ENCODE measurements around the gene THRA. TPM values are rescaled to one million over a fixed set of nuclear protein-coding genes. Genes with fewer than 3 reads are reported as not detected.
A peak's percentile ranks its signal among the peaks of the same experiment; 100 is the strongest.

THRA gene
- total and polyA plus RNA-seq, 2 of the 8 experiments (the other 6 are each of a cell fraction or from before 2014, with no cell fraction given): 6.4 to 10.2 TPM

GRCh38 chr17:40072735-40073346, 10.1 kb downstream of the THRA start:
- Histone ChIP-seq H2AFZ (ENCODE audit: low read length) (no peak overlapping the region), H3K18ac (ENCODE audit: extremely low read depth, low read length) (no peak overlapping the region), H3K14ac (ENCODE audit: insufficient read length) (no peak overlapping the region), H4K5ac (ENCODE audit: insufficient read length, low read depth, low read length) (no peak overlapping the region), H2BK120ac (replicated peaks; ENCODE audit: low read depth, low read length) (no peak overlapping the region), H3K27ac (ENCODE audit: low read depth, low read length) (no peak overlapping the region), H2AK5ac (ENCODE audit: low read depth, low read length) (no peak overlapping the region; the same call in 1 of the 2 replicates), H3K56ac (replicated peaks; ENCODE audit: insufficient read length, low read depth, low read length) (no peak overlapping the region), H3K9ac (replicated peaks in 1 of 4; ENCODE audit: extremely low read depth in 1 of 4, low read depth in 3 of 4, low read length in 3 of 4) (no peak overlapping the region; a peak in 1 of 7 replicates), H3K4me2 (ENCODE audit: insufficient read depth in 1 of 2, low read depth in 2 of 2, low read length in 2 of 2) (no peak overlapping the region), H4K8ac (ENCODE audit: extremely low read depth, insufficient read depth, low read length) (no peak overlapping the region; the same call in 1 of the 2 replicates), H3K23ac (ENCODE audit: insufficient read length) (no peak overlapping the region), H2BK20ac (ENCODE audit: low read length) (0 out of 2 replicates have a peak overlapping the region, but pooled peaks have one; percentile 48), H3K4me1 (replicated peaks in 1 of 4; ENCODE audit: control insufficient read depth in 3 of 4, insufficient read depth in 4 of 4, low read length in 3 of 4) (peaks cover 22 to 55% (median 45%) of the 10 kb centered on the region in 4 experiments), H4K20me1 (replicated peaks in 1 of 2; ENCODE audit: control insufficient read depth in 1 of 2, insufficient read depth in 2 of 2, low read length in 2 of 2) (no peaks in the 10 kb centered on the region), H3K27me3 (replicated peaks in 1 of 4; ENCODE audit: control insufficient read depth in 3 of 4, extremely low read depth in 1 of 4, insufficient read depth in 3 of 4, low read length in 3 of 4) (no peaks in the 10 kb centered on the region), H3K9me3 (ENCODE audit: insufficient read depth in 2 of 2, low read depth in 1 of 2, low read length in 1 of 2) (no peaks in the 10 kb centered on the region), H3K4ac (replicated peaks; ENCODE audit: insufficient read length, low read depth, low read length) (no peak overlapping the region), H3K23me2 (ENCODE audit: low read depth, low read length) (peaks cover 4% of the 10 kb centered on the region), H3K4me3 (ENCODE audit: extremely low read depth in 1 of 4, insufficient read depth in 2 of 4, low read depth in 3 of 4, low read length in 4 of 4) (no peak overlapping the region), H3K79me1 (ENCODE audit: low read depth, low read length) (peaks cover 3% of the 10 kb centered on the region; the same call in 1 of the 2 replicates), H3K79me2 (ENCODE audit: control insufficient read depth in 1 of 2, insufficient read depth in 2 of 2, low read length in 2 of 2) (no peaks in the 10 kb centered on the region), H2BK5ac (ENCODE audit: low read depth, low read length) (peak overlapping the region; percentile 60; the same call in 1 of the 2 replicates), H4K91ac (replicated peaks; ENCODE audit: insufficient read length, low read length) (no peak overlapping the region), H2BK12ac (ENCODE audit: low read depth, low read length) (0 out of 2 replicates have a peak overlapping the region, but pooled peaks have one; percentile 75), H2BK15ac (ENCODE audit: low read length) (0 out of 2 replicates have a peak overlapping the region, but pooled peaks have one; percentile 46), H3K36me3 (ENCODE audit: control insufficient read depth in 2 of 4, insufficient read depth in 4 of 4, low read length in 3 of 4) (no peaks in the 10 kb centered on the region)
- ChIA-PET POLR2A (ENCODE audit: partially characterized antibody) (interaction anchor here (0.9 to 6.7 kb wide), 7 partner anchors 9 to 51 kb away, joined by 3 to 64 read pairs (median 5); partner anchors contain the start of genes MED24 and THRA), CTCF (ENCODE audit: partially characterized antibody) (interaction anchor here (0.9 to 38.4 kb wide), 11 partner anchors 12 to 118 kb away, joined by 3 to 876 read pairs (median 51); partner anchors contain the start of genes CSF3, MED24 and THRA)
- 85% methylated on average over 7 of the region's 8 CpGs; no CpG with 5 or more reads in 1 of the 2 experiments for WGBS, 2 experiments (ENCODE audit: extremely low coverage in 1 of 2, insufficient coverage in 1 of 2, insufficient read length in 1 of 2, insufficient replicate concordance in 2 of 2, low coverage in 1 of 2, low lambda C conversion rate in 2 of 2, missing lambda C conversion rate in 1 of 2)
- FAIRE-seq (no peak), DNase-seq (ENCODE audit: low read depth in 1 of 2, low spot score in 2 of 2) (no peak)
- TF ChIP-seq KDM1A (IDR thresholded peaks at IDR 0.05; ENCODE audit: borderline replicate concordance, low read length) (no peak), SRF (IDR thresholded peaks at IDR 0.05; ENCODE audit: low read depth, low read length) (no peak), CHD1 (IDR thresholded peaks at IDR 0.05; ENCODE audit: low read depth, low read length) (no peak), RBBP5 (IDR thresholded peaks at IDR 0.05; ENCODE audit: borderline replicate concordance, low read depth, low read length) (no peak), EGR1 (IDR thresholded peaks at IDR 0.05; ENCODE audit: borderline replicate concordance, low read depth, low read length) (no peak), SP2 (IDR thresholded peaks at IDR 0.05; ENCODE audit: low read length) (no peak), BCL11A (IDR thresholded peaks at IDR 0.05; ENCODE audit: low read depth in 2 of 2, low read length in 2 of 2) (no peak), SP1 (IDR thresholded peaks at IDR 0.05; ENCODE audit: low read depth, low read length) (no peak), GTF2F1 (IDR thresholded peaks at IDR 0.05; ENCODE audit: borderline replicate concordance, low read depth, low read length) (no peak), JUN (IDR thresholded peaks at IDR 0.05; ENCODE audit: low read depth, low read length) (no peak), EP300 (IDR thresholded peaks at IDR 0.05; ENCODE audit: borderline replicate concordance in 1 of 2, low read depth in 2 of 2, low read length in 2 of 2) (no peak), TEAD4 (IDR thresholded peaks at IDR 0.05; ENCODE audit: low read depth, low read length) (no peak), HDAC6 (IDR thresholded peaks at IDR 0.05; ENCODE audit: low read depth, low read length) (no peak)

Measured in H1 (cell line).